ENCODE results near the gene SMIM20.
A peak's percentile ranks its signal among the peaks of the same experiment; 100 is the strongest.
"Not testable (repeated sequence)": the region's sequence is repeated elsewhere in the genome, so short reads cannot be mapped to it uniquely, and the experiment has no call there.

Gene SMIM20

GRCh38 chr4:25892796-25893195 is 21.2 kb upstream of the SMIM20 start:
- no peak for DNase-seq

GRCh38 chr4:25896776-25897539 is 17.1 kb upstream of the SMIM20 start:
- DNase-seq = no peak

GRCh38 chr4:25900310-25900709 is 13.7 kb upstream of the SMIM20 start:
- no peak for DNase-seq

GRCh38 chr4:25901030-25901430 is 13.0 kb upstream of the SMIM20 start:
- DNase-seq = no peak

- no peak for DNase-seq
Observed at GRCh38 chr4:25903900-25904747, 9.9 kb upstream of the SMIM20 start.

GRCh38 chr4:25904748-25905082 is 9.3 kb upstream of the SMIM20 start:
- no peak for DNase-seq

- DNase-seq = no peak
Observed at GRCh38 chr4:25905371-25905770, 8.6 kb upstream of the SMIM20 start.

- DNase-seq = not testable (repeated sequence)
Observed at GRCh38 chr4:25906113-25906512, 7.9 kb upstream of the SMIM20 start.

- DNase-seq = peak; percentile 6
Observed at GRCh38 chr4:25908491-25908901, 5.5 kb upstream of the SMIM20 start.

GRCh38 chr4:25911356-25911755 is 2.7 kb upstream of the SMIM20 start:
- no peak for DNase-seq

GRCh38 chr4:25913056-25913850 is 767 bp upstream of the SMIM20 start:
- DNase-seq = no peak

GRCh38 chr4:25914670-25915352 is 791 bp downstream of the SMIM20 start:
- no peak for DNase-seq

GRCh38 chr4:25915353-25915705 is 1.3 kb downstream of the SMIM20 start:
- no peak for DNase-seq

GRCh38 chr4:25916870-25917269 is 2.9 kb downstream of the SMIM20 start:
- no peak for DNase-seq

GRCh38 chr4:25919676-25920075 is 5.7 kb downstream of the SMIM20 start:
- no peak for DNase-seq

GRCh38 chr4:25921922-25922321 is 7.9 kb downstream of the SMIM20 start:
- no peak for DNase-seq

- DNase-seq = no peak
Observed at GRCh38 chr4:25922812-25923369, 8.9 kb downstream of the SMIM20 start.

- DNase-seq = no peak
Observed at GRCh38 chr4:25923745-25924144, 9.7 kb downstream of the SMIM20 start.

GRCh38 chr4:25925486-25926201 is 11.6 kb downstream of the SMIM20 start:
- DNase-seq = peak; percentile 2

- no peak for DNase-seq
Observed at GRCh38 chr4:25926462-25926861, 12.4 kb downstream of the SMIM20 start.

- DNase-seq = no peak
Observed at GRCh38 chr4:25927361-25928195, 13.6 kb downstream of the SMIM20 start.
